ELF-1 (cell line): ENCODE data around the gene KMT2E.

ENCODE experiments used
- DNase-seq: peaks from one replicate; pipeline ENCODE4 v3.0.0-alpha.2; 2016; ENCODE audit warnings: low read depth, low spot score

Gene KMT2E

GRCh38 chr7:105073143-105073542 lies 59.1 kb downstream of the KMT2E start:
- no peak for DNase-seq

- no peak for DNase-seq
Measured at GRCh38 chr7:105079348-105079747, 65.3 kb downstream of the KMT2E start.

GRCh38 chr7:105084581-105084980 lies 70.6 kb downstream of the KMT2E start:
- no peak for DNase-seq

- DNase-seq: no peak
Measured at GRCh38 chr7:105086850-105087249, 72.8 kb downstream of the KMT2E start.

- DNase-seq: no peak
Measured at GRCh38 chr7:105087981-105088380, 74.0 kb downstream of the KMT2E start.

- DNase-seq: no peak
Measured at GRCh38 chr7:105088456-105088855, 74.5 kb downstream of the KMT2E start.

GRCh38 chr7:105094966-105095365 lies 81.0 kb downstream of the KMT2E start:
- DNase-seq: no peak

- no peak for DNase-seq
Measured at GRCh38 chr7:105096306-105096705, 82.3 kb downstream of the KMT2E start.

GRCh38 chr7:105097619-105098018 lies 83.6 kb downstream of the KMT2E start:
- no peak for DNase-seq

- no peak for DNase-seq
Measured at GRCh38 chr7:105098863-105099515, 85.0 kb downstream of the KMT2E start.

GRCh38 chr7:105101864-105102263 lies 87.9 kb downstream of the KMT2E start:
- DNase-seq: no peak

- DNase-seq: no peak
Measured at GRCh38 chr7:105102557-105103352, 88.8 kb downstream of the KMT2E start.

- no peak for DNase-seq
Measured at GRCh38 chr7:105105579-105105978, 91.6 kb downstream of the KMT2E start.

- DNase-seq: no peak
Measured at GRCh38 chr7:105106473-105106872, 92.5 kb downstream of the KMT2E start.

- DNase-seq: no peak
Measured at GRCh38 chr7:105107458-105107857, 93.5 kb downstream of the KMT2E start.

GRCh38 chr7:105112440-105113418 lies 98.7 kb downstream of the KMT2E start:
- no peak for DNase-seq

GRCh38 chr7:105118612-105119600 lies 104.9 kb downstream of the KMT2E start:
- DNase-seq: no peak

- DNase-seq: no peak
Measured at GRCh38 chr7:105122619-105123018, 108.6 kb downstream of the KMT2E start.

- no peak for DNase-seq
Measured at GRCh38 chr7:105125745-105126144, 111.7 kb downstream of the KMT2E start.

- DNase-seq: peak; percentile 27
Measured at GRCh38 chr7:105126436-105126975, 112.5 kb downstream of the KMT2E start.
